Kidney epithelial cell (primary cell): Measurements from ENCODE around the gene ZNF407. TPM values are rescaled to one million over a fixed set of nuclear protein-coding genes. Genes with fewer than 3 reads are reported as not detected.

Source experiments
- DNase-seq: peaks from one replicate; pipeline ENCODE4 v3.0.0-alpha.2; 2010; ENCODE audit warnings: low read depth
- H3K27me3 ChIP-seq: 2 replicates; pipeline ENCODE4 v1.6.0; 2011; ENCODE audit warnings: low read length; ENCODE audit not compliant: control insufficient read depth, insufficient read depth
- H3K36me3 ChIP-seq: 2 replicates; pipeline ENCODE4 v1.5.1; 2011; ENCODE audit warnings: low read length; ENCODE audit not compliant: control insufficient read depth, insufficient read depth
- H3K4me3 ChIP-seq: 2 replicates; pipeline ENCODE4 v1.5.1; 2011; ENCODE audit warnings: low read depth, mild to moderate bottlenecking, control low read depth, low read length
- CTCF ChIP-seq: IDR thresholded peaks from 2 replicates; pipeline ENCODE4 v1.5.1; 2011; ENCODE audit warnings: mild to moderate bottlenecking, moderate library complexity, low read length, control low read depth, inconsistent platforms; ENCODE audit not compliant: insufficient read depth, poor library complexity, severe bottlenecking
- total RNA-seq: library from RNA; depleted of rRNA; stranded (reverse); fragments of >200 nt; gene quantifications from 2 replicates; pipeline ENCODE4 v1.2.3, GENCODE V29; 2015

ZNF407 gene
- total RNA-seq, 1 donor from 2014 or later: 8.2 TPM

GRCh38 chr18:75072672-75073371, 475.2 kb downstream of the ZNF407 start:
- H3K4me3 ChIP-seq: no peak overlapping the region
- no peak for DNase-seq
- H3K36me3 ChIP-seq: no peaks in the 10 kb centered on the region
- no peak for TF ChIP-seq CTCF
- H3K27me3 ChIP-seq: no peaks in the 10 kb centered on the region

- Histone ChIP-seq H3K27me3 (no peaks in the 10 kb centered on the region), H3K4me3 (no peak overlapping the region), H3K36me3 (no peaks in the 10 kb centered on the region)
- no peak for DNase-seq
- no peak for TF ChIP-seq CTCF
Observed at GRCh38 chr18:75073654-75074053, 476.0 kb downstream of the ZNF407 start.

- no peak overlapping the region for H3K4me3 ChIP-seq
- H3K36me3 ChIP-seq: no peaks in the 10 kb centered on the region
- TF ChIP-seq CTCF: no peak
- H3K27me3 ChIP-seq: no peaks in the 10 kb centered on the region
- DNase-seq: no peak
Observed at GRCh38 chr18:75074196-75075015, 476.7 kb downstream of the ZNF407 start.

- no peaks in the 10 kb centered on the region for H3K27me3 ChIP-seq
- DNase-seq: no peak
- H3K36me3 ChIP-seq: no peaks in the 10 kb centered on the region
- TF ChIP-seq CTCF: no peak
- H3K4me3 ChIP-seq: no peak overlapping the region
Observed at GRCh38 chr18:75075016-75075305, 477.3 kb downstream of the ZNF407 start.

GRCh38 chr18:75075429-75075841, 477.8 kb downstream of the ZNF407 start:
- no peak overlapping the region for H3K4me3 ChIP-seq

More at GRCh38 chr18:75075429-75075841, 477.8 kb downstream of the ZNF407 start:
- no peak for DNase-seq
- no peaks in the 10 kb centered on the region for H3K36me3 ChIP-seq
- TF ChIP-seq CTCF: no peak
- H3K27me3 ChIP-seq: no peaks in the 10 kb centered on the region
